Measurements from ENCODE around the gene COL1A1.

GRCh38 chr17:50139950-50140885 lies 61.2 kb downstream of the COL1A1 start:
- no peak for TF ChIP-seq EZH2 (optimal IDR thresholded peaks at IDR 0.05; ENCODE audit: low read depth, low read length)
- TF ChIP-seq CTCF (IDR thresholded peaks at IDR 0.05; ENCODE audit: low read length) = peak; percentile 89
- no peak for TF ChIP-seq EZH2phosphoT487 (IDR thresholded peaks at IDR 0.05; ENCODE audit: low read length)
